ENCODE measurements around the gene TIMD4. TPM values are rescaled to one million over a fixed set of nuclear protein-coding genes. Genes with fewer than 3 reads are reported as not detected.
A peak's percentile ranks its signal among the peaks of the same experiment; 100 is the strongest.
"Not testable (repeated sequence)": the region's sequence is repeated elsewhere in the genome, so short reads cannot be mapped to it uniquely, and the experiment has no call there.

The TIMD4 gene
- total and polyA plus RNA-seq, 3 experiments from 2014 or later: 0.60 to 3.3 (median 1.5) TPM

DNA sequence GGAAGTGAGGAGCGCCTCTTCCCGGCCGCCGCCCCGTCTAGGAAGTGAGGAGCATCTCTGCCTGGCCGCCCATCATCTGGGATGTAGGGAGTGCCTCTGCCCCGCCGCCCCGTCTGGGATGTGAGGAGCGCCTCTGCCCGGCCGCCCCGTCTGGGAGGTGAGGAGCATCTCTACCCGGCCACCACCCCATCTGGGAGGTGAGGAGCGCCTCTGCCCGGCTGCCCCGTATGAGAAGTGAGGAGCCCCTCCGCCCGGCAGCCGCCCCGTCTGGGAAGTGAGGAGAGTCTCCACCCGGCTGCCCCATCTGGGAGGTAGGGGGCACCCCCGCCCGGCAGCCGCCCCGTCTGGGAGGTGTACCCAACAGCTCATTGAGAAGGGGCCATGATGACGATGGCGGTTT is 22.6 kb downstream of the TIMD4 start:
- H3K9me3 Mint-ChIP-seq; CTCF ChIA-PET; H3K36me3 ChIP-seq (ENCODE audit: insufficient read depth, low read length); H3K4me3 Mint-ChIP-seq; H3K27me3 Mint-ChIP-seq; H3K27ac Mint-ChIP-seq; H3K9me3 ChIP-seq (ENCODE audit: low read length); H3K27me3 ChIP-seq (ENCODE audit: insufficient read depth, low read length, poor library complexity, severe bottlenecking); DNase-seq; POLR2A ChIA-PET; H3K4me3 ChIP-seq (ENCODE audit: low read length); H3K36me3 Mint-ChIP-seq; H3K27ac ChIP-seq (ENCODE audit: low read depth, low read length): not testable (repeated sequence)
- H3K4me1 ChIP-seq (ENCODE audit: insufficient read depth, low read length): peaks cover 11% of the 10 kb centered on the region
- peaks cover 11 to 20% (median 11%) of the 10 kb centered on the region in 3 donors for H3K4me1 Mint-ChIP-seq

DNA sequence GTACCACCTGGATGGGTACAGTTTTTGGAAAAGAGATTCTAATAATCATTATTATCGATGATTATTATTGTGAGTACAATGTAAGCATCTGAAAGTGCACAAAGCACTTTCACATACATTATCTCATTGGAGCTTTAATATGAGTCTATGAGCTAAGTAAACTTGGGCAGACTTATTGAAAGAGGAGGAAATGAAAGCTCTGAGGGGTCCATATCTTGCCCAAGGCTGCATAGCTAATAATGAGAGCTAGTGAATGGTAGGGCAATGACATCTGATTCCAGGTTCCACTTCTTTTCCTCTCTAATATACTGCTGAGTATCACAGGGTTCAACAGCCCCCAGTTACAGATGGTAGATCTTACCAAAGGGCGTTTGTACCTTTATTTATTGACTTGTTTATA is 26.1 kb downstream of the TIMD4 start:
- Mint-ChIP-seq H3K4me3 (no peak overlapping the region), H3K36me3 (no peaks in the 10 kb centered on the region), H3K27ac (peak overlapping the region in 1 of 8 donors; percentile 35), H3K4me1 (peaks cover 28 to 38% (median 30%) of the 10 kb centered on the region in 3 donors), H3K9me3 (no peaks in the 10 kb centered on the region), H3K27me3 (peaks cover 0 to 2% of the 10 kb centered on the region in 2 donors)
- DNase-seq: no peak
- Histone ChIP-seq H3K27ac (ENCODE audit: low read depth, low read length) (no peak overlapping the region), H3K9me3 (ENCODE audit: low read length) (no peaks in the 10 kb centered on the region), H3K4me1 (ENCODE audit: insufficient read depth, low read length) (peaks cover 5% of the 10 kb centered on the region), H3K27me3 (ENCODE audit: insufficient read depth, low read length, poor library complexity, severe bottlenecking) (no peaks in the 10 kb centered on the region), H3K36me3 (ENCODE audit: insufficient read depth, low read length) (no peaks in the 10 kb centered on the region), H3K4me3 (ENCODE audit: low read length) (no peak overlapping the region)
- ChIA-PET POLR2A (no interaction called here), CTCF (interaction anchor here (0.8 to 0.9 kb wide), 2 partner anchors 12 to 47 kb away, joined by 3 read pairs; no protein-coding TSS in a partner anchor)

DNA sequence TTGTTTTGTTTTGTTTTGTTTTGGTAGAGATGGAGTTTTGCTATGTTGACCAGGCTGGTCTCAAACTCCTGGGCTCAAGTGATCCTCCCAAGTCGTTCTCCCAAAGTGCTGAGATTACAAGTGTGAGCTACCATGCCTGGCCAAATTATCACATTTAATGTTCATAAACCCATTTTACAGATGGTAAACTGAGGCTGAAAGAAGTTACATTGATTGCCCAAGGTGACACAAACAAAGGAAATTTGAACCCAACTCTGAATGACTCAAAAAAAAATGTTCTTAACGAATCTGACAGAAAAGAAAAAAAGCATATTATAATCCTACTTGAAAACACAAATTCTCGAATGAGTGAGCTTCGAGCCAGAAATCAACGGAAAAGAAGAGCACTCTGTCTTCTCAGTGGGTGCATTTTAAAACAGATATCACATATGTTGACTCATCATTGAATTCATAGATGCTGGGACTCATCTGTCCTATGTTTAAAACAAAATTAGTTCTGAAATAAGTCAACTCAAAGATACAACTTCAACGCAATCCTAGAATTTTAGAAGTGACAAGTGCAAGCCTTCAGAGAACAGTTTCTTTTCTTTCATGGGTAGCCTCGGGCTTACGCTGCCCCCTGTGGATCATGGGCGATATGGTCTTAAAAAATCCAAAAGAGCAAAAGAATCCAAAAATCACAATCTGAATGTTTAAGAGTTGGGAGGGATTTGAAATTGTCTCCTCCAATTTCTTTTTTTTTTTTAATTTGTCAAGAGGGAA is 28.4 kb downstream of the TIMD4 start:
- Histone ChIP-seq H3K36me3 (ENCODE audit: insufficient read depth, low read length) (no peaks in the 10 kb centered on the region), H3K9me3 (ENCODE audit: low read length) (no peaks in the 10 kb centered on the region), H3K4me3 (ENCODE audit: low read length) (no peak overlapping the region), H3K27me3 (ENCODE audit: insufficient read depth, low read length, poor library complexity, severe bottlenecking) (no peaks in the 10 kb centered on the region), H3K4me1 (ENCODE audit: insufficient read depth, low read length) (peaks cover 19% of the 10 kb centered on the region), H3K27ac (ENCODE audit: low read depth, low read length) (no peak overlapping the region)
- Mint-ChIP-seq H3K36me3 (peaks cover 0 to 5% (median 2%) of the 10 kb centered on the region in 3 donors), H3K9me3 (peaks cover 0 to 4% (median 0%) of the 10 kb centered on the region in 5 donors), H3K4me3 (peak overlapping the region in 6 of 7 donors; percentile 27 to 78 (median 74)), H3K4me1 (peaks cover 39 to 52% (median 43%) of the 10 kb centered on the region in 3 donors), H3K27me3 (peaks cover 0 to under 1% of the 10 kb centered on the region in 2 donors), H3K27ac (peak overlapping the region in 4 of 8 donors; percentile 35 to 81 (median 53))
- CTCF ChIA-PET: interaction anchor here (0.7 to 2.7 kb wide), 12 partner anchors 9 to 991 kb away, joined by 3 to 12 read pairs (median 4); no protein-coding TSS in a partner anchor
- peak; percentile 24 to 68 (median 49) for DNase-seq
- POLR2A ChIA-PET: interaction anchor here (0.6 to 1.6 kb wide), 2 partner anchors 90 to 208 kb away, joined by 4 read pairs; partner anchors contain the start of gene MED7

DNA sequence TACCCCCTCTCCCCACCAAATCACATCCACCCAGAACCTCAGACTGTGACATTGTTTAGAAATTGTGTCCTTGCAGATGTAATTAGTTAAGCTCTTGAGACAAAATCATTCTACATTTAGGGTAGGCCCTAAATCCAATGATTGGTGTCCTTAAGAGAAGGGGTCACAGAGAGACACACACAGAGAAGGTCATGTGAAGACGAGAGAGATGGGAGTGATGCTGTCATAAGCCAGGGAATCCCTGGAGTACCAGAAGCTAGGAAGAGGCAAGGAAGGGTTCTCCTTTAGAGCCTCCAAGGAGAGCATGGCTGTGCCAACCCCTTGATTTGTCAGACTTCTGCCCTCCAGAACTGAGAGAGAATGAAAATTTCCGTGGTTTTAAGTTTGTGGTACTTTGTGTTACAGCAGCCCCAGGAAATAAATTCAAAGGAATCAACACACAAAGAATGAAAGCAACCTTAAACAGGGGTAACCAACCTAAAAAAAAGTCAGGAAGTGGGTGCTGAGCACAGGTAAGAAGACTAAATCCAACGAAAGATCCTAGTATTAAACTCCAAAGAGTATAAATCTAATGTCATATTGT is 33.6 kb downstream of the TIMD4 start:
- Histone ChIP-seq H3K9me3 (ENCODE audit: low read length) (no peaks in the 10 kb centered on the region), H3K4me3 (ENCODE audit: low read length) (no peak overlapping the region), H3K27me3 (ENCODE audit: insufficient read depth, low read length, poor library complexity, severe bottlenecking) (no peaks in the 10 kb centered on the region), H3K4me1 (ENCODE audit: insufficient read depth, low read length) (peaks cover 49% of the 10 kb centered on the region), H3K27ac (ENCODE audit: low read depth, low read length) (no peak overlapping the region), H3K36me3 (ENCODE audit: insufficient read depth, low read length) (no peaks in the 10 kb centered on the region)
- ChIA-PET CTCF (no interaction called here), POLR2A (no interaction called here)
- Mint-ChIP-seq H3K4me1 (peaks cover 61 to 78% (median 65%) of the 10 kb centered on the region in 3 donors), H3K4me3 (peak overlapping the region in 3 of 7 donors; percentile 0 to 55 (median 14)), H3K27ac (peak overlapping the region in 7 of 8 donors; percentile 2 to 89 (median 51)), H3K27me3 (peaks cover 0 to 2% of the 10 kb centered on the region in 2 donors), H3K36me3 (peaks cover 0 to 12% (median 2%) of the 10 kb centered on the region in 3 donors), H3K9me3 (peaks cover 0 to 4% (median 0%) of the 10 kb centered on the region in 5 donors)
- peak in 1 of 5 donors; percentile 35 for DNase-seq

DNA sequence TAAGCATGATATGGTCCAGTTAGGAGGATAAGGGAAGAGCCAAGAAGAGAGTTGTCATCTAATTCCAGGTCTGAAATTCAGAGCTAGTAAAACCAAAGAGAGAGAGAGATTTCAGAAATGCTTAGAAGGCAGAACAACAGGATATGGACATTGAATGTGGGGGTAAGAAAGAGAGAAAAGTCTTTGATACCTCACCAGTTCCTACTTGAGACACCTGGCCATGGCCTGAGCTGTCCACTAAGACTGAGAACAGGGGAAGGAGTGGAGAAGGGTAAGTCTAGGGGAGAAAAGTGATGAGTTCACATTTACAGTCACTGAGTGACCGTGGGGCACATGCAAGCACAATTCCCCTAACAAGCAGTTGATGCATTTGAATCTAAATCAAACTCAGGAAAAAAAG is 35.5 kb downstream of the TIMD4 start:
- Mint-ChIP-seq H3K27ac (peak overlapping the region in 5 of 8 donors; percentile 12 to 59 (median 54)), H3K4me3 (no peak overlapping the region), H3K36me3 (peaks cover 0 to 12% (median 2%) of the 10 kb centered on the region in 3 donors), H3K27me3 (peaks cover 0 to 2% of the 10 kb centered on the region in 2 donors), H3K9me3 (peaks cover 0 to 4% (median 0%) of the 10 kb centered on the region in 5 donors), H3K4me1 (peaks cover 47 to 63% (median 50%) of the 10 kb centered on the region in 3 donors)
- Histone ChIP-seq H3K36me3 (ENCODE audit: insufficient read depth, low read length) (no peaks in the 10 kb centered on the region), H3K4me3 (ENCODE audit: low read length) (no peak overlapping the region), H3K9me3 (ENCODE audit: low read length) (no peaks in the 10 kb centered on the region), H3K27me3 (ENCODE audit: insufficient read depth, low read length, poor library complexity, severe bottlenecking) (no peaks in the 10 kb centered on the region), H3K27ac (ENCODE audit: low read depth, low read length) (no peak overlapping the region), H3K4me1 (ENCODE audit: insufficient read depth, low read length) (peaks cover 51% of the 10 kb centered on the region)
- POLR2A ChIA-PET: interaction anchor here (1.1 kb wide), 1 partner anchor 14 kb away, joined by 3 read pairs; no protein-coding TSS in a partner anchor
- no peak for DNase-seq
- CTCF ChIA-PET: no interaction called here

DNA sequence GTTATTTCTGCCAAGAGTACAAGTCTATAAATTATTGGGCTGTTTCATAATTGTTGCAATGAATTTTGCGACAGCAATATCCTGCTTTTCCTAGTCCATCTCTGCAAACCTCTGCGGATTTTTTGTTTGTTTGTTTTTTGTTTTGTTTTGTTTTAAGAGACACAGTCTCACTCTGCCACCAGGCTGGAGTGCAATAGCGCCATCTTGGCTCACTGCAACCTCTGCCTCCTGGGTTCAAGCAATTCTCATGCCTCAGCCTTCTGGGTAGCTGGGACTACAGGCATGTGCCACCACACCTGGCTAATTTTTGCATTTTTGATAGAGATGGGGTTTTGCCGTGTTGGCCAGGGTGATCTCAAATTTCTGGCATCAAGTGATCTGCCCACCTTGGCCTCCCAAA is 37.3 kb downstream of the TIMD4 start:
- H3K4me1 ChIP-seq (ENCODE audit: insufficient read depth, low read length): peaks cover 56% of the 10 kb centered on the region
- peak overlapping the region in 1 of 8 donors; percentile 63 for H3K27ac Mint-ChIP-seq
- H3K4me3 Mint-ChIP-seq; H3K36me3 ChIP-seq (ENCODE audit: insufficient read depth, low read length); H3K9me3 Mint-ChIP-seq; DNase-seq; H3K27ac ChIP-seq (ENCODE audit: low read depth, low read length); CTCF ChIA-PET; H3K27me3 ChIP-seq (ENCODE audit: insufficient read depth, low read length, poor library complexity, severe bottlenecking); H3K36me3 Mint-ChIP-seq; POLR2A ChIA-PET; H3K4me3 ChIP-seq (ENCODE audit: low read length); H3K9me3 ChIP-seq (ENCODE audit: low read length); H3K27me3 Mint-ChIP-seq: not testable (repeated sequence)
- peaks cover 46 to 63% (median 53%) of the 10 kb centered on the region in 3 donors for H3K4me1 Mint-ChIP-seq

DNA sequence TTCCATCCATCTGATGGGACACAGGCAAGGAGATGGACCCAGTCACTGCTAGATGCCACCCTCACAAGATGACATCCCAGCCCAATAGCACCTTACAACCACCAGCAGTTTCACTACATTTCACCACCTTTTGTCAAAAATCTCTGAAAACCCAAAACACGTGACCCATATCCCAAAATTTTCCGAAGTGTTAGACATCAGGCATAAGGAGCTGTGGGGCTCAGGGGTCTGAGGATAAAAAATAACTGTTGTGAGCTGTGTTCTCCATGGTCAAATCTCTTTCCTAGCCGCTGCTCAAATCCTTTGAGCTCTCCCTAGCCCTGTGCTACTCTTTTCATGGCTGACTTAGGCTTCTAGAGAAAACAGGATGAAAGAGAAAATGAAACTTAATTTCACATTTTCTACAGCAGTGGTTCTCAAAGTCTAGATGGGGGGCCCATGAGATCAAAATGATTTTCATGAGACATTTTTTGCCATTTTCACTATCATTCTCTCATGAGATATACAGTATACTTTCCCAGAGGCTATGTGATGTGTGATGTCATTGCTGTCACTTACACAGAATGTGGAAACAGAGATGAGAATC is 40.7 kb downstream of the TIMD4 start:
- no peaks in the 10 kb centered on the region for H3K27me3 Mint-ChIP-seq
- Histone ChIP-seq H3K4me3 (ENCODE audit: low read length) (peak overlapping the region; percentile 5), H3K36me3 (ENCODE audit: insufficient read depth, low read length) (no peaks in the 10 kb centered on the region), H3K9me3 (ENCODE audit: low read length) (no peaks in the 10 kb centered on the region), H3K27me3 (ENCODE audit: insufficient read depth, low read length, poor library complexity, severe bottlenecking) (no peaks in the 10 kb centered on the region), H3K4me1 (ENCODE audit: insufficient read depth, low read length) (peaks cover 34% of the 10 kb centered on the region), H3K27ac (ENCODE audit: low read depth, low read length) (no peak overlapping the region)
- H3K27ac Mint-ChIP-seq: peak overlapping the region; percentile 29 to 85 (median 71)
- H3K4me1 Mint-ChIP-seq: peaks cover 40 to 59% (median 56%) of the 10 kb centered on the region in 3 donors
- ChIA-PET CTCF (no interaction called here), POLR2A (no interaction called here)
- peak overlapping the region; percentile 67 to 89 (median 76) for H3K4me3 Mint-ChIP-seq
- H3K9me3 Mint-ChIP-seq: peaks cover 0 to 2% (median 0%) of the 10 kb centered on the region in 5 donors
- H3K36me3 Mint-ChIP-seq: peaks cover 0 to 14% (median 1%) of the 10 kb centered on the region in 3 donors
- DNase-seq: peak in 1 of 5 donors; percentile 11
